ENCODE measurements around the gene ERFL.

GRCh38 chr19:41940731-41941409, 12.6 kb upstream of the ERFL start:
- TF ChIP-seq POLR2AphosphoS5 (IDR thresholded peaks at IDR 0.05; ENCODE audit: low read depth) (no peak), CTCF (IDR thresholded peaks at IDR 0.05; ENCODE audit: insufficient read depth, low read length) (no peak), GABPA (IDR thresholded peaks at IDR 0.05; ENCODE audit: low read depth) (no peak), REST (IDR thresholded peaks at IDR 0.05; ENCODE audit: insufficient replicate concordance, low read depth) (no peak), SPI1 (IDR thresholded peaks at IDR 0.05; ENCODE audit: borderline replicate concordance, low read depth) (no peak)
